H1 (cell line): ENCODE measurements around the gene OSCP1. TPM values are rescaled to one million over a fixed set of nuclear protein-coding genes. Genes with fewer than 3 reads are reported as not detected.

Experiments used
- CTCF ChIA-PET: fragments of 300-600 bp; sonication (Branson Sonifier 250); formaldehyde crosslinking; loops from one replicate; lab custom pipeline; 2021; ENCODE audit not compliant: partially characterized antibody; lab: Charles Lee
- POLR2A ChIA-PET: fragments of 300-600 bp; sonication (Branson Sonifier 250); formaldehyde crosslinking; loops from one replicate; lab custom pipeline; 2021; ENCODE audit warnings: inconsistent platforms; ENCODE audit not compliant: partially characterized antibody; lab: Charles Lee
- DNase-seq, 2 experiments: peaks; one replicate each; pipeline versions ENCODE4 v3.0.0 to v3.0.0-alpha.2; 2010 to 2022; ENCODE audit warnings: low spot score in 2 of 2, low read depth in 1 of 2, mixed read lengths in 1 of 2
- FAIRE-seq: peaks from 2 replicates; lab custom pipeline; 2011; peaks lifted over from hg19 to GRCh38; lab: Jason Lieb, UNC
- H2AFZ ChIP-seq: 2 replicates; pipeline ENCODE4 v1.8.1; 2012; ENCODE audit warnings: low read length, inconsistent platforms
- H2AK5ac ChIP-seq: 2 replicates; pipeline ENCODE4 v1.6.1; 2013; ENCODE audit warnings: low read depth, low read length
- H2BK120ac ChIP-seq: replicated peaks from 2 replicates; pipeline ENCODE3; 2013; ENCODE audit warnings: low read depth, low read length, inconsistent platforms
- H2BK12ac ChIP-seq: 2 replicates; pipeline ENCODE4 v1.6.1; 2013; ENCODE audit warnings: low read depth, low read length
- H2BK15ac ChIP-seq: 2 replicates; pipeline ENCODE4 v1.6.1; 2013; ENCODE audit warnings: low read length
- H2BK20ac ChIP-seq: 2 replicates; pipeline ENCODE4 v1.6.1; 2013; ENCODE audit warnings: low read length
- H2BK5ac ChIP-seq: 2 replicates; pipeline ENCODE4 v1.6.1; 2013; ENCODE audit warnings: low read depth, low read length
- H3K14ac ChIP-seq: 2 replicates; pipeline ENCODE4 v1.6.1; 2013; ENCODE audit warnings: inconsistent platforms; ENCODE audit not compliant: insufficient read length
- H3K18ac ChIP-seq: 2 replicates; pipeline ENCODE4 v1.6.1; 2013; ENCODE audit warnings: low read length; ENCODE audit errors: extremely low read depth
- H3K23ac ChIP-seq: 2 replicates; pipeline ENCODE4 v1.6.1; 2013; ENCODE audit warnings: inconsistent platforms; ENCODE audit not compliant: insufficient read length
- H3K23me2 ChIP-seq: 2 replicates; pipeline ENCODE4 v1.6.1; 2013; ENCODE audit warnings: low read depth, low read length
- H3K27ac ChIP-seq: 2 replicates; pipeline ENCODE4 v1.6.1; 2011; ENCODE audit warnings: low read depth, low read length, inconsistent platforms
- H3K27me3 ChIP-seq, 4 experiments: replicated peaks in 1 of 4; 1 replicate in 1 of 4; 2 replicates in 3 of 4; pipeline versions ENCODE4 v1.6.1 to v1.8.1; 2011 to 2013; ENCODE audit warnings: low read length in 3 of 4, mild to moderate bottlenecking in 3 of 4, inconsistent platforms in 2 of 4, mixed read lengths in 2 of 4, moderate library complexity in 1 of 4; ENCODE audit not compliant: control insufficient read depth in 3 of 4, insufficient read depth in 3 of 4; ENCODE audit errors: extremely low read depth in 1 of 4
- H3K36me3 ChIP-seq, 4 experiments: 2 replicates each; pipeline versions ENCODE4 v1.6.1 to v1.8.1; 2011 to 2013; ENCODE audit warnings: mild to moderate bottlenecking in 4 of 4, low read length in 3 of 4, moderate library complexity in 2 of 4, control low read depth in 1 of 4, inconsistent platforms in 1 of 4; ENCODE audit not compliant: insufficient read depth in 4 of 4, control insufficient read depth in 2 of 4
- H3K4ac ChIP-seq: replicated peaks from 2 replicates; pipeline ENCODE3; 2013; ENCODE audit warnings: low read length, low read depth, mixed read lengths, inconsistent platforms; ENCODE audit not compliant: insufficient read length
- H3K4me1 ChIP-seq, 4 experiments: replicated peaks in 1 of 4; 1 replicate in 1 of 4; 2 replicates in 3 of 4; pipeline versions ENCODE4 v1.6.1 to v1.8.1; 2011 to 2013; ENCODE audit warnings: low read length in 3 of 4, inconsistent platforms in 2 of 4, mixed read lengths in 1 of 4; ENCODE audit not compliant: insufficient read depth in 4 of 4, control insufficient read depth in 3 of 4
- H3K4me2 ChIP-seq, 2 experiments: 2 replicates each; pipeline versions ENCODE4 v1.6.1 to v1.8.1; 2011 to 2013; ENCODE audit warnings: low read depth in 2 of 2, low read length in 2 of 2, control low read depth in 1 of 2, inconsistent platforms in 1 of 2, mild to moderate bottlenecking in 1 of 2; ENCODE audit not compliant: insufficient read depth in 1 of 2
- H3K4me3 ChIP-seq, 4 experiments: fragments of 200-600, 300-600 bp in 1 of 4; sonication (generic), shearing (Covaris generic), sonication (Bioruptor Twin) in 1 of 4; 2 replicates each; pipeline versions ENCODE4 v1.5.1 to v1.8.1; 2011 to 2016; ENCODE audit warnings: low read length in 4 of 4, low read depth in 3 of 4, control low read depth in 2 of 4, inconsistent platforms in 2 of 4, mild to moderate bottlenecking in 2 of 4, mixed read lengths in 1 of 4, moderate library complexity in 1 of 4; ENCODE audit not compliant: insufficient read depth in 2 of 4; ENCODE audit errors: extremely low read depth in 1 of 4
- H3K56ac ChIP-seq: replicated peaks from 2 replicates; pipeline ENCODE3; 2013; ENCODE audit warnings: low read depth, mild to moderate bottlenecking, mixed read lengths, low read length, inconsistent platforms; ENCODE audit not compliant: insufficient read length
- H3K79me1 ChIP-seq: 2 replicates; pipeline ENCODE4 v1.6.1; 2013; ENCODE audit warnings: low read depth, low read length, control low read depth
- H3K79me2 ChIP-seq, 2 experiments: 2 replicates each; pipeline versions ENCODE4 v1.6.1 to v1.8.1; 2012 to 2013; ENCODE audit warnings: low read length in 2 of 2, mild to moderate bottlenecking in 2 of 2, inconsistent platforms in 1 of 2; ENCODE audit not compliant: insufficient read depth in 2 of 2, control insufficient read depth in 1 of 2
- H3K9ac ChIP-seq, 4 experiments: replicated peaks in 1 of 4; 1 replicate in 1 of 4; 2 replicates in 3 of 4; pipeline versions ENCODE4 v1.6.1 to v1.8.1; 2011 to 2013; ENCODE audit warnings: low read depth in 3 of 4, low read length in 3 of 4, control low read depth in 2 of 4, mild to moderate bottlenecking in 2 of 4, moderate library complexity in 2 of 4, inconsistent platforms in 1 of 4; ENCODE audit errors: extremely low read depth in 1 of 4
- H3K9me3 ChIP-seq, 2 experiments: 2 replicates each; pipeline versions ENCODE4 v1.6.1 to v1.8.1; 2012 to 2013; ENCODE audit warnings: mild to moderate bottlenecking in 2 of 2, moderate library complexity in 2 of 2, control low read depth in 1 of 2, inconsistent platforms in 1 of 2, low read depth in 1 of 2, low read length in 1 of 2, mixed read lengths in 1 of 2; ENCODE audit not compliant: insufficient read depth in 2 of 2
- H4K20me1 ChIP-seq, 2 experiments: replicated peaks in 1 of 2; 2 replicates each; pipeline versions ENCODE3 to v1.8.1; 2011 to 2013; ENCODE audit warnings: inconsistent platforms in 2 of 2, low read length in 2 of 2, mild to moderate bottlenecking in 1 of 2; ENCODE audit not compliant: insufficient read depth in 2 of 2, control insufficient read depth in 1 of 2
- H4K5ac ChIP-seq: 2 replicates; pipeline ENCODE4 v1.6.1; 2013; ENCODE audit warnings: low read length, low read depth, mixed read lengths, inconsistent platforms; ENCODE audit not compliant: insufficient read length
- H4K8ac ChIP-seq: 2 replicates; pipeline ENCODE4 v1.8.0; 2013; ENCODE audit warnings: mild to moderate bottlenecking, moderate library complexity, low read length, inconsistent platforms; ENCODE audit not compliant: insufficient read depth; ENCODE audit errors: extremely low read depth
- H4K91ac ChIP-seq: replicated peaks from 2 replicates; pipeline ENCODE3; 2013; ENCODE audit warnings: low read length, mixed read lengths, inconsistent platforms; ENCODE audit not compliant: insufficient read length
- ASH2L ChIP-seq: fragments of 200-600, 300-600 bp; sonication (generic); IDR thresholded peaks from one replicate; pipeline ENCODE4 v1.7.1; 2017; ENCODE audit warnings: low read length
- BCL11A ChIP-seq, 2 experiments: IDR thresholded peaks; one replicate each; pipeline ENCODE4 v1.6.1; 2011; ENCODE audit warnings: low read depth in 2 of 2, low read length in 2 of 2, mild to moderate bottlenecking in 2 of 2
- FOSL1 ChIP-seq: IDR thresholded peaks from 2 replicates; pipeline ENCODE4 v1.6.1; 2011; ENCODE audit warnings: mild to moderate bottlenecking, low read depth, low read length, moderate library complexity; ENCODE audit not compliant: insufficient read depth
- HDAC2 ChIP-seq, 2 experiments: fragments of 300-600 bp in 1 of 2; sonication (generic) in 1 of 2; IDR thresholded peaks; 2 replicates each; pipeline ENCODE4 v1.6.1; 2011 to 2012; ENCODE audit warnings: low read depth in 2 of 2, low read length in 2 of 2, mild to moderate bottlenecking in 2 of 2, moderate library complexity in 2 of 2, borderline replicate concordance in 1 of 2, inconsistent platforms in 1 of 2
- MAX ChIP-seq: IDR thresholded peaks from 2 replicates; pipeline ENCODE4 v1.6.1; 2012; ENCODE audit warnings: inconsistent platforms
- POLR2A ChIP-seq, 2 experiments: IDR thresholded peaks; 1 replicate in 1 of 2; 2 replicates in 1 of 2; pipeline ENCODE4 v1.6.1; 2011; ENCODE audit warnings: low read depth in 2 of 2, low read length in 2 of 2, mild to moderate bottlenecking in 2 of 2; ENCODE audit errors: control extremely low read depth in 1 of 2
- TBP ChIP-seq: IDR thresholded peaks from 2 replicates; pipeline ENCODE4 v1.6.1; 2011; ENCODE audit warnings: low read depth, low read length, improper control_type of control experiment
- TCF12 ChIP-seq: IDR thresholded peaks from 2 replicates; pipeline ENCODE4 v1.6.1; 2011; ENCODE audit warnings: low read depth, mild to moderate bottlenecking, low read length
- WGBS, 2 experiments: shearing (Covaris generic) in 1 of 2; methylation state at CpG; one replicate each; pipeline versions ENCODE4 v1.1.6 to v1.1.7; 2013 to 2015; ENCODE audit warnings: low lambda C conversion rate in 2 of 2, mixed read lengths in 2 of 2, inconsistent platforms in 1 of 2, low coverage in 1 of 2, missing lambda C conversion rate in 1 of 2; ENCODE audit not compliant: insufficient replicate concordance in 2 of 2, insufficient coverage in 1 of 2, insufficient read length in 1 of 2; ENCODE audit errors: extremely low coverage in 1 of 2, missing lambda C conversion rate in 1 of 2; 5-methylcytosine and 5-hydroxymethylcytosine counted together
- polyA plus RNA-seq, 7 experiments: library from polyadenylated mRNA; depleted of rRNA in 3 of 7; stranded (reverse) in 5 of 7; unstranded in 2 of 7; fragments of >200 nt in 5 of 7; fragments of 200-250 nt in 2 of 7; gene quantifications; 1 replicate in 5 of 7; 2 replicates in 1 of 7; 4 replicates in 1 of 7; pipeline versions ENCODE4 v1.2.1 to v1.2.3, GENCODE V29; 2011 to 2013; ENCODE audit warnings: missing spikeins in 2 of 7, mixed read lengths in 2 of 7
- total RNA-seq: library from RNA; stranded (reverse); fragmentation: NEBNext Ultra II Directional; extraction: Animal tissue kit (Norgen Biotek cat#: 25700); gene quantifications from 2 replicates; pipeline ENCODE4 v1.2.1, GENCODE V29; 2021

OSCP1 gene
- total and polyA plus RNA-seq, 2 of the 8 experiments (the other 6 are each of a cell fraction or from before 2014, with no cell fraction given): 1.8 to 3.3 TPM

- H3K56ac ChIP-seq: no peak overlapping the region
- CTCF ChIA-PET: interaction anchor here (1.5 kb wide), 2 partner anchors 47 to 49 kb away, joined by 4 to 5 read pairs; no protein-coding TSS in a partner anchor
- H3K27ac ChIP-seq: no peak overlapping the region
- POLR2A ChIA-PET: no interaction called here
- no peak overlapping the region for H2BK120ac ChIP-seq
- TF ChIP-seq FOSL1: no peak
- TF ChIP-seq POLR2A (IDR thresholded peaks at IDR 0.05; ENCODE audit: control extremely low read depth in 1 of 2, low read depth in 2 of 2, low read length in 2 of 2): no peak
- no peak for TF ChIP-seq HDAC2 (IDR thresholded peaks at IDR 0.05; ENCODE audit: borderline replicate concordance in 1 of 2, low read depth in 2 of 2, low read length in 2 of 2)
- no peak for TF ChIP-seq TCF12
- no peak for TF ChIP-seq BCL11A (IDR thresholded peaks at IDR 0.05; ENCODE audit: low read depth in 2 of 2, low read length in 2 of 2)
- TF ChIP-seq ASH2L: no peak
- no peak for TF ChIP-seq TBP
- TF ChIP-seq MAX: no peak
- TF ChIP-seq, all 59 proteins: peak for 0
- H3K4ac ChIP-seq: no peak overlapping the region
- H3K4me2 ChIP-seq: no peak overlapping the region
- no peak overlapping the region for H4K91ac ChIP-seq
- H3K4me3 ChIP-seq: no peak overlapping the region
- no peak overlapping the region for H3K14ac ChIP-seq
- no peak overlapping the region for H2BK20ac ChIP-seq
- DNase-seq (no peak), FAIRE-seq (no peak)
- no peaks in the 10 kb centered on the region for H3K9me3 ChIP-seq
- H3K23ac ChIP-seq: no peak overlapping the region
- 82% methylated on average over 4 of the region's 4 CpGs; no CpG with 5 or more reads in 1 of the 2 experiments for WGBS, 2 experiments
- no peak overlapping the region for H3K18ac ChIP-seq
- peaks cover 5% of the 10 kb centered on the region for H3K79me1 ChIP-seq
- H3K36me3 ChIP-seq: peaks cover 0 to 5% (median under 1%) of the 10 kb centered on the region in 4 experiments; a peak in 2 of 8 replicates
- peaks cover 4% of the 10 kb centered on the region; the same call in 1 of the 2 replicates for H3K23me2 ChIP-seq
- no peak overlapping the region for H2BK12ac ChIP-seq
- H2AK5ac ChIP-seq: no peak overlapping the region
- no peak overlapping the region for H2AFZ ChIP-seq
- peaks cover 0 to 3% (median 0%) of the 10 kb centered on the region in 4 experiments; a peak in 2 of 7 replicates for H3K4me1 ChIP-seq
- H2BK5ac ChIP-seq: no peak overlapping the region
- H3K79me2 ChIP-seq: peaks cover 0 to 11% of the 10 kb centered on the region in 2 experiments; a peak in 2 of 4 replicates
- H3K9ac ChIP-seq: no peak overlapping the region
- H4K8ac ChIP-seq: no peak overlapping the region
- no peak overlapping the region for H4K5ac ChIP-seq
- peaks cover 0 to 1% of the 10 kb centered on the region in 2 experiments for H4K20me1 ChIP-seq
- H3K27me3 ChIP-seq: peaks cover 2 to 28% (median 21%) of the 10 kb centered on the region in 4 experiments
- no peak overlapping the region for H2BK15ac ChIP-seq
These were observed 16.8 kb upstream of the OSCP1 start for GRCh38 chr1:36467027-36467410.
